D721Med (cell line): ENCODE measurements around the gene FAM83D.

Source experiments
- DNase-seq: peaks from one replicate; pipeline ENCODE4 v3.0.0; 2011; ENCODE audit warnings: low spot score; ENCODE audit not compliant: insufficient read length
- FAIRE-seq: peaks from 2 replicates; lab custom pipeline; 2011; peaks lifted over from hg19 to GRCh38; lab: Jason Lieb, UNC
- TF ChIP-seq, protein P1 (sequence below): IDR thresholded peaks from 2 replicates; pipeline ENCODE4 v1.5.1; 2012; ENCODE audit warnings: mild to moderate bottlenecking, control low read depth; ENCODE audit not compliant: insufficient read depth; ENCODE audit errors: missing control alignments

The FAM83D gene

DNA sequence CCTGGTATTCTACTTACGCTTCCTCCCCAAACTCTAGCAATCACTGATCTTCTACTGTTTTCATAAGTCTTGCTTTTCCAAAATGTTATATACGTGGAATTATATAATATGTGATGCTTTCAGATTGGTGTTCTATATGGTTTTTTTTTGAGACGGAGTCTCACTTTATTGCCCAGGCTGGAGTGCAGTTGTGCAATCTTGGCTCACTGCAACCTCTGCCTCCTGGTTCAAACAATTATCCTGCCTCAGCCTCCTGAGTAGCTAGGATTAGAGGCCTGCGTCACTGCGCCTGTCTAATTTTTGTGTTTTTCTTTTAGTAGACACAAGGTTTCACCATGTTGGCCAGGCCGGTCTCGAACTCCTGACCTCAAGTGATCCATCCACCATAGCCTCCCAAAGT is 10.9 kb upstream of the FAM83D start:
- FAIRE-seq: no peak
- TF ChIP-seq, protein P1, sequence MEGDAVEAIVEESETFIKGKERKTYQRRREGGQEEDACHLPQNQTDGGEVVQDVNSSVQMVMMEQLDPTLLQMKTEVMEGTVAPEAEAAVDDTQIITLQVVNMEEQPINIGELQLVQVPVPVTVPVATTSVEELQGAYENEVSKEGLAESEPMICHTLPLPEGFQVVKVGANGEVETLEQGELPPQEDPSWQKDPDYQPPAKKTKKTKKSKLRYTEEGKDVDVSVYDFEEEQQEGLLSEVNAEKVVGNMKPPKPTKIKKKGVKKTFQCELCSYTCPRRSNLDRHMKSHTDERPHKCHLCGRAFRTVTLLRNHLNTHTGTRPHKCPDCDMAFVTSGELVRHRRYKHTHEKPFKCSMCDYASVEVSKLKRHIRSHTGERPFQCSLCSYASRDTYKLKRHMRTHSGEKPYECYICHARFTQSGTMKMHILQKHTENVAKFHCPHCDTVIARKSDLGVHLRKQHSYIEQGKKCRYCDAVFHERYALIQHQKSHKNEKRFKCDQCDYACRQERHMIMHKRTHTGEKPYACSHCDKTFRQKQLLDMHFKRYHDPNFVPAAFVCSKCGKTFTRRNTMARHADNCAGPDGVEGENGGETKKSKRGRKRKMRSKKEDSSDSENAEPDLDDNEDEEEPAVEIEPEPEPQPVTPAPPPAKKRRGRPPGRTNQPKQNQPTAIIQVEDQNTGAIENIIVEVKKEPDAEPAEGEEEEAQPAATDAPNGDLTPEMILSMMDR: no peak
- DNase-seq: no peak

DNA sequence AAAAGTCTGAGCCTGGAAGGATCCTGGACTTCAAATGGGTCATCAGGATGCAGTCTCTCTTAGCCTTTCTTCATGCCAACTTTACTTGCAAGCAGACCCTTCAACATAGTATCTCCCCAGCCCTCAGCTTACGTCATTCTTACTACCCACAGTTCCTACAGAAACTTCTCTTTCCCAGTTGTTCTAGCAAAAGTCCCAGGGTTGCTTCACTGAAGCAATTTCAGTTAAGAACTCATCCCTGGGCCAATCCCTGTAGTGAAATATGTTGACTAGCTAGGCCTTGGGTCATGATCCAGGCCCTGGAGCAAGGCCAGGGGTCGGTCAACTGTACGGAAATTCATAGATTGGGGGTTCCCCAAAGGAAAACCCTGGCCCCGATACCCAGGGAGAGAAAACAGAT is 8.6 kb upstream of the FAM83D start:
- TF ChIP-seq, protein P1: no peak
- FAIRE-seq: no peak

DNA sequence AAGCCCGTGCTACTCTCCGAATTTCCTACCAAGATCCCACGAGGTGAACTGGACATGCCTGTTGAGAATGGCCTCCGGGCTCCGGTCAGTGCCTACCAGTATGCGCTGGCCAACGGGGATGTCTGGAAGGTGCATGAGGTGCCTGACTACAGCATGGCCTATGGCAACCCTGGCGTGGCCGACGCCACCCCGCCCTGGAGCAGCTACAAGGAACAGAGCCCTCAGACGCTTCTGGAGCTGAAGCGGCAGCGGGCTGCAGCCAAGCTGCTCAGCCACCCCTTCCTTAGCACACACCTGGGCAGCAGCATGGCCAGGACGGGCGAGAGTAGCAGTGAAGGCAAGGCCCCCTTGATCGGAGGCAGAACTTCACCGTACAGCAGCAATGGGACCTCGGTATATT is 8.0 kb upstream of the FAM83D start:
- no peak for DNase-seq
- FAIRE-seq: no peak
- TF ChIP-seq, protein P1: no peak

More for the DNA sequence above, 8.6 kb upstream of the FAM83D start:
- no peak for DNase-seq

DNA sequence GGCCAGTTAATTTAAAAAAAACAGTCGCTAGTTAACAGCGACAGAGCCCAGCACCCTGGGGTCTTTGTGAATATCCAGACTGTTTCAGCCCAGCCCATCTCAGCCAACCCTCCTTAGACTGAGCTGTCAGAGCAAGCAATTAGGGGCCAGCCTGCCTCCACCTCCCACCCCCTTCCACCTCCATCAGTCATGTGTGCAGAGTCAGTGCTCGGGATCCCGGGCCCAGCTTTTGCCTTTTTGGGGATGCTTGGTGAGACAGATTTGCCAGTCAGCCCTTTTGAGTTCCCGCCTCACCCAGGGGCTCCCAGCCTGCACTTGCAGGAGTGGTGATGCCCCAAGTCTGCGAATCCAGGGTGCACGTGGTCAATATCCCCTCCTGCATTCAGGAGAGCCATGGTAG is 6.5 kb upstream of the FAM83D start:
- TF ChIP-seq, protein P1: no peak
- FAIRE-seq (no peak), DNase-seq (no peak)

DNA sequence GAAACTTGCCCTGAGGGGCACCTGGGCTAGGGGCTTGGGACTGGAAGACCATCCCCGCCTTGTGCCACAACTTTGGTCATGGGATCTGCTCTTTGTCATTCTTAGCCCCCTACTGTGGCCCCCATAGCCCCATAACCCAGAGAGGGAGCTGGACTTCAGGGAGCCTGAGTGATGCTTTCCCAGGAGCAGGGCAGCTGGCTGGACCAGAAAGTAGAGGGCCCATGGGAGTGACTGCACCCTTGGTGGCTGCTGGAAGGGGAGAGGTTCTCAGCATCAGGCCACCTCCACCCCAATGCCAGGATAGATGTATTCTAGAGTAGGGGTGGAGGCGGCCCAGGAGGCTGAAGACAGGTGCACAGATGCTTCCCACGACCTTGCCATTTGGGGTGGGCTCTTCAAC is 5.8 kb upstream of the FAM83D start:
- no peak for DNase-seq
- FAIRE-seq: no peak
- TF ChIP-seq, protein P1: no peak

DNA sequence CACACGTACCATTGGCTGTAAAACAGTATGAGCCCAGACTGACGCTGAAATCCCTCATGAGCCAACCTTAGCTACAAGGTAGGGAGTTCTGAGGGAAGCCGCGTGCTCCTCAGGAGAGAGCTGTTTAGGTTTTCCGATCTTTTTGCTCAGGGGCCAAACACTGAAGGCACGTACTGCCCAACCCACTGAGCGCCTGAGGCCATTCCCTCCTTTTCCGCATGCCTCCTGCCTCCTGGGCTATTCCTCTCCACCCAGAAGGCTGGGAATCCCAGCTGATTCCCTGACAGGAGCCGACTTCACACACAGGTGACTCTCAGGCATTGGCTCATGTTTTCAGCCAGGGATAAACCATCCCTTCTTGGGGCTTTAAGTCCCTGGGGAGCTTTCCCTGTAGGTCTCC is 5.4 kb upstream of the FAM83D start:
- TF ChIP-seq, protein P1: no peak
- DNase-seq: no peak
- FAIRE-seq: no peak

DNA sequence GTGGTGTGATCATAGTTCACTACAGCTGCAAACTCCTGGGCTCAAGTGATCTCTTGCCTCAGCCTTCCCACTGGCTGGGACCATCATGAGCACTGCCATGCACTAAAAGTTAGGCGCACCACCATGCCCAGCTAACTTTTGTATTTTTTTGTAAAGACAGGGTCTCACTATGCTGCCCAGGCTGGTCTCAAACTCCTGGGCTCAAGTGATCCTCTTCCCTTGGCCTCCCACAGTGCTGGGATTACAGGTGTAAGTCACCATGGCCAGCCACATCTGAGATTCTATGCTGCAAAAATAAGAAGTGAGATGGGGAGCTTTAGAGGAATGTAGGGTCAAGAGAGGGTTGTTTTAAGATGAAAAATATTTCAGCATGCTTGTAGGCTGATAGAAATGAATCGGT is 1.5 kb upstream of the FAM83D start:
- no peak for DNase-seq
- TF ChIP-seq, protein P1: no peak
- FAIRE-seq: no peak
